GM23338 (cell line): Measurements from ENCODE around the gene PSMA5. TPM values are rescaled to one million over a fixed set of nuclear protein-coding genes. Genes with fewer than 3 reads are reported as not detected.

Experiments
- ATAC-seq: fragments of 200-7000 bp; cut with Tn5 transposase; 3 replicates; pipeline ENCODE4 v1.9.1; 2020
- DNase-seq: peaks from one replicate; pipeline ENCODE4 v3.0.0-alpha.2; 2015; ENCODE audit warnings: low spot score
- H2AFZ ChIP-seq: fragments of 200-600 bp; sonication (generic); 2 replicates; pipeline ENCODE4 v1.8.0; 2016; ENCODE audit warnings: antibody characterized with exemption, mild to moderate bottlenecking, moderate library complexity
- H3F3A ChIP-seq: fragments of 200-600 bp; sonication (generic); replicated peaks from 2 replicates; pipeline ENCODE4 v1.8.0; 2017; ENCODE audit warnings: antibody characterized with exemption, mixed run types, low read depth
- H3K27ac ChIP-seq: fragments of 200-600 bp; sonication (generic); 2 replicates; pipeline ENCODE4 v1.6.1; 2016; ENCODE audit warnings: low read depth
- H3K27me3 ChIP-seq: fragments of 200-600 bp; sonication (generic); 2 replicates; pipeline ENCODE4 v1.8.0; 2016; ENCODE audit warnings: mild to moderate bottlenecking, mixed run types, moderate library complexity; ENCODE audit not compliant: insufficient read depth
- H3K36me3 ChIP-seq: fragments of 200-600 bp; sonication (generic); 2 replicates; pipeline ENCODE4 v1.8.0; 2016; ENCODE audit warnings: mild to moderate bottlenecking; ENCODE audit not compliant: insufficient read depth
- H3K4me1 ChIP-seq: fragments of 200-600 bp; sonication (generic); 2 replicates; pipeline ENCODE4 v1.8.0; 2016; ENCODE audit warnings: mild to moderate bottlenecking, moderate library complexity; ENCODE audit not compliant: insufficient read depth
- H3K4me2 ChIP-seq: fragments of 200-600 bp; sonication (generic); 2 replicates; pipeline ENCODE4 v1.7.1; 2017; ENCODE audit warnings: mixed run types
- H3K4me3 ChIP-seq: fragments of 200-600 bp; sonication (generic); 2 replicates; pipeline ENCODE4 v1.6.1; 2016; ENCODE audit warnings: mixed run types
- H3K79me2 ChIP-seq: fragments of 200-600 bp; sonication (generic); replicated peaks from 2 replicates; pipeline ENCODE4 v1.8.0; 2017; ENCODE audit warnings: mild to moderate bottlenecking; ENCODE audit not compliant: insufficient read depth
- H3K9me2 ChIP-seq: fragments of 200-600 bp; sonication (generic); 2 replicates; pipeline ENCODE4 v1.8.0; 2017; ENCODE audit not compliant: insufficient read depth
- H4K20me1 ChIP-seq: fragments of 200-600 bp; sonication (generic); replicated peaks from 2 replicates; pipeline ENCODE4 v1.8.0; 2017; ENCODE audit warnings: mild to moderate bottlenecking; ENCODE audit not compliant: insufficient read depth
- H3K27ac Mint-ChIP-seq: 2 replicates; pipeline ENCODE4 v1.8.0; 2020; ENCODE audit warnings: inconsistent platforms, mild to moderate bottlenecking, moderate library complexity, mixed read lengths
- H3K27me3 Mint-ChIP-seq: 3 replicates; pipeline ENCODE4 v1.8.0; 2022; ENCODE audit warnings: low read depth, mild to moderate bottlenecking, moderate library complexity, mixed read lengths, inconsistent platforms; ENCODE audit not compliant: insufficient read depth, poor library complexity
- H3K36me3 Mint-ChIP-seq: 3 replicates; pipeline ENCODE4 v1.8.0; 2021; ENCODE audit warnings: low read depth, mild to moderate bottlenecking, inconsistent platforms, moderate library complexity, mixed read lengths
- H3K4me1 Mint-ChIP-seq: 3 replicates; pipeline ENCODE4 v1.8.0; 2020; ENCODE audit warnings: mild to moderate bottlenecking, inconsistent platforms, mixed read lengths
- H3K4me3 Mint-ChIP-seq: 3 replicates; pipeline ENCODE4 v1.8.0; 2021; ENCODE audit warnings: moderate library complexity, mild to moderate bottlenecking, inconsistent platforms, mixed read lengths
- H3K9me3 Mint-ChIP-seq: 3 replicates; pipeline ENCODE4 v1.8.0; 2020; ENCODE audit warnings: moderate library complexity, mild to moderate bottlenecking, inconsistent platforms, mixed read lengths
- CREB1 ChIP-seq: fragments of 250-450 bp; sonication (Bioruptor Pico); IDR thresholded peaks from 2 replicates; pipeline ENCODE4 v1.5.0; 2020; ENCODE audit warnings: low read depth, mild to moderate bottlenecking, moderate library complexity
- CTCF ChIP-seq, 2 experiments: fragments of 200-600 bp in 1 of 2; sonication (generic) in 1 of 2; conservative IDR thresholded peaks; 2 replicates each; pipeline versions ENCODE4 v1.5.1 to v1.6.1; 2016 to 2017; ENCODE audit warnings: antibody characterized with exemption in 2 of 2, low read depth in 2 of 2, mild to moderate bottlenecking in 2 of 2, moderate library complexity in 1 of 2
- EZH2 ChIP-seq: fragments of 200-600 bp; sonication (generic); IDR thresholded peaks from one replicate; pipeline ENCODE4 v1.8.0; 2017; ENCODE audit warnings: antibody characterized with exemption, mild to moderate bottlenecking, low read depth; ENCODE audit not compliant: unreplicated experiment
- EZH2phosphoT487 ChIP-seq: fragments of 200-600 bp; sonication (generic); IDR thresholded peaks from one replicate; pipeline ENCODE4 v1.8.1; 2018; ENCODE audit warnings: antibody characterized with exemption; ENCODE audit not compliant: unreplicated experiment
- JUNB ChIP-seq: IDR thresholded peaks from one replicate; pipeline ENCODE4 v1.6.1; 2016; ENCODE audit warnings: antibody characterized with exemption; ENCODE audit not compliant: unreplicated experiment
- NANOG ChIP-seq: IDR thresholded peaks from 2 replicates; pipeline ENCODE4 v1.6.1; 2016; ENCODE audit warnings: antibody characterized with exemption, borderline replicate concordance
- POLR2AphosphoS5 ChIP-seq: IDR thresholded peaks from 2 replicates; pipeline ENCODE4 v1.6.1; 2016; ENCODE audit warnings: antibody characterized with exemption, low read depth
- STAT1 ChIP-seq: IDR thresholded peaks from one replicate; pipeline ENCODE4 v1.6.1; 2016; ENCODE audit warnings: antibody characterized with exemption; ENCODE audit not compliant: unreplicated experiment
- ZNF114 ChIP-seq: fragments of 250-450 bp; sonication (Bioruptor Pico); IDR thresholded peaks from 2 replicates; pipeline ENCODE4 v1.5.0; 2020; ENCODE audit warnings: mild to moderate bottlenecking, moderate library complexity
- ZNF331 ChIP-seq: fragments of 250-450 bp; sonication (Bioruptor Pico); IDR thresholded peaks from 2 replicates; pipeline ENCODE4 v1.5.0; 2020; ENCODE audit warnings: low read depth, mild to moderate bottlenecking, moderate library complexity
- polyA plus RNA-seq: library from polyadenylated mRNA; unstranded; fragments of >200 nt; fragmentation: Nextera tagmentation; extraction: Ambion mirVana; gene quantifications from 2 replicates; pipeline ENCODE4 v1.2.1, GENCODE V29; 2016
- total RNA-seq: library from RNA; depleted of rRNA; stranded (reverse); fragments of >200 nt; shearing (Covaris generic); gene quantifications from 2 replicates; pipeline ENCODE4 v1.2.3, GENCODE V29; 2014
- TF ChIP-seq, protein P1 (sequence below): IDR thresholded peaks from 2 replicates; pipeline ENCODE4 v1.6.1; 2016; ENCODE audit warnings: antibody characterized with exemption
- TF ChIP-seq, protein P2 (sequence below): IDR thresholded peaks from one replicate; pipeline ENCODE4 v1.6.1; 2018; ENCODE audit warnings: antibody characterized with exemption; ENCODE audit not compliant: unreplicated experiment
- TF ChIP-seq, protein P3 (sequence below): fragments of 250-450 bp; sonication (Bioruptor Pico); IDR thresholded peaks from 2 replicates; pipeline ENCODE4 v1.5.0; 2020; ENCODE audit warnings: mild to moderate bottlenecking, moderate library complexity

Gene PSMA5
- total and polyA plus RNA-seq, 2 experiments from 2014 or later = 104 to 126 TPM

- ATAC-seq (no peak), DNase-seq (no peak)
- Histone ChIP-seq H3K4me2 (no peak overlapping the region), H3K4me1 (no peaks in the 10 kb centered on the region), H3K9me2 (peaks cover 7% of the 10 kb centered on the region; the same call in 1 of the 2 replicates), H3K27me3 (no peaks in the 10 kb centered on the region), H3K27ac (no peak overlapping the region), H3F3A (no peaks in the 10 kb centered on the region), H3K79me2 (no peaks in the 10 kb centered on the region), H3K4me3 (no peak overlapping the region), H4K20me1 (no peaks in the 10 kb centered on the region), H3K36me3 (no peaks in the 10 kb centered on the region), H2AFZ (no peak overlapping the region)
- Mint-ChIP-seq H3K27ac (no peak overlapping the region), H3K27me3 (peaks cover 2% of the 10 kb centered on the region), H3K36me3 (peaks cover 5% of the 10 kb centered on the region; the same call in 2 of the 3 replicates), H3K4me1 (no peaks in the 10 kb centered on the region), H3K9me3 (peaks cover 21% of the 10 kb centered on the region), H3K4me3 (no peak overlapping the region)
- TF ChIP-seq, protein P1, sequence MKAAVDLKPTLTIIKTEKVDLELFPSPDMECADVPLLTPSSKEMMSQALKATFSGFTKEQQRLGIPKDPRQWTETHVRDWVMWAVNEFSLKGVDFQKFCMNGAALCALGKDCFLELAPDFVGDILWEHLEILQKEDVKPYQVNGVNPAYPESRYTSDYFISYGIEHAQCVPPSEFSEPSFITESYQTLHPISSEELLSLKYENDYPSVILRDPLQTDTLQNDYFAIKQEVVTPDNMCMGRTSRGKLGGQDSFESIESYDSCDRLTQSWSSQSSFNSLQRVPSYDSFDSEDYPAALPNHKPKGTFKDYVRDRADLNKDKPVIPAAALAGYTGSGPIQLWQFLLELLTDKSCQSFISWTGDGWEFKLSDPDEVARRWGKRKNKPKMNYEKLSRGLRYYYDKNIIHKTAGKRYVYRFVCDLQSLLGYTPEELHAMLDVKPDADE = no peak
- TF ChIP-seq, protein P2, sequence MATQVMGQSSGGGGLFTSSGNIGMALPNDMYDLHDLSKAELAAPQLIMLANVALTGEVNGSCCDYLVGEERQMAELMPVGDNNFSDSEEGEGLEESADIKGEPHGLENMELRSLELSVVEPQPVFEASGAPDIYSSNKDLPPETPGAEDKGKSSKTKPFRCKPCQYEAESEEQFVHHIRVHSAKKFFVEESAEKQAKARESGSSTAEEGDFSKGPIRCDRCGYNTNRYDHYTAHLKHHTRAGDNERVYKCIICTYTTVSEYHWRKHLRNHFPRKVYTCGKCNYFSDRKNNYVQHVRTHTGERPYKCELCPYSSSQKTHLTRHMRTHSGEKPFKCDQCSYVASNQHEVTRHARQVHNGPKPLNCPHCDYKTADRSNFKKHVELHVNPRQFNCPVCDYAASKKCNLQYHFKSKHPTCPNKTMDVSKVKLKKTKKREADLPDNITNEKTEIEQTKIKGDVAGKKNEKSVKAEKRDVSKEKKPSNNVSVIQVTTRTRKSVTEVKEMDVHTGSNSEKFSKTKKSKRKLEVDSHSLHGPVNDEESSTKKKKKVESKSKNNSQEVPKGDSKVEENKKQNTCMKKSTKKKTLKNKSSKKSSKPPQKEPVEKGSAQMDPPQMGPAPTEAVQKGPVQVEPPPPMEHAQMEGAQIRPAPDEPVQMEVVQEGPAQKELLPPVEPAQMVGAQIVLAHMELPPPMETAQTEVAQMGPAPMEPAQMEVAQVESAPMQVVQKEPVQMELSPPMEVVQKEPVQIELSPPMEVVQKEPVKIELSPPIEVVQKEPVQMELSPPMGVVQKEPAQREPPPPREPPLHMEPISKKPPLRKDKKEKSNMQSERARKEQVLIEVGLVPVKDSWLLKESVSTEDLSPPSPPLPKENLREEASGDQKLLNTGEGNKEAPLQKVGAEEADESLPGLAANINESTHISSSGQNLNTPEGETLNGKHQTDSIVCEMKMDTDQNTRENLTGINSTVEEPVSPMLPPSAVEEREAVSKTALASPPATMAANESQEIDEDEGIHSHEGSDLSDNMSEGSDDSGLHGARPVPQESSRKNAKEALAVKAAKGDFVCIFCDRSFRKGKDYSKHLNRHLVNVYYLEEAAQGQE = no peak
- no peak for TF ChIP-seq CREB1 (CRISPR knock-in tag)
- no peak for TF ChIP-seq NANOG
- TF ChIP-seq, protein P3, sequence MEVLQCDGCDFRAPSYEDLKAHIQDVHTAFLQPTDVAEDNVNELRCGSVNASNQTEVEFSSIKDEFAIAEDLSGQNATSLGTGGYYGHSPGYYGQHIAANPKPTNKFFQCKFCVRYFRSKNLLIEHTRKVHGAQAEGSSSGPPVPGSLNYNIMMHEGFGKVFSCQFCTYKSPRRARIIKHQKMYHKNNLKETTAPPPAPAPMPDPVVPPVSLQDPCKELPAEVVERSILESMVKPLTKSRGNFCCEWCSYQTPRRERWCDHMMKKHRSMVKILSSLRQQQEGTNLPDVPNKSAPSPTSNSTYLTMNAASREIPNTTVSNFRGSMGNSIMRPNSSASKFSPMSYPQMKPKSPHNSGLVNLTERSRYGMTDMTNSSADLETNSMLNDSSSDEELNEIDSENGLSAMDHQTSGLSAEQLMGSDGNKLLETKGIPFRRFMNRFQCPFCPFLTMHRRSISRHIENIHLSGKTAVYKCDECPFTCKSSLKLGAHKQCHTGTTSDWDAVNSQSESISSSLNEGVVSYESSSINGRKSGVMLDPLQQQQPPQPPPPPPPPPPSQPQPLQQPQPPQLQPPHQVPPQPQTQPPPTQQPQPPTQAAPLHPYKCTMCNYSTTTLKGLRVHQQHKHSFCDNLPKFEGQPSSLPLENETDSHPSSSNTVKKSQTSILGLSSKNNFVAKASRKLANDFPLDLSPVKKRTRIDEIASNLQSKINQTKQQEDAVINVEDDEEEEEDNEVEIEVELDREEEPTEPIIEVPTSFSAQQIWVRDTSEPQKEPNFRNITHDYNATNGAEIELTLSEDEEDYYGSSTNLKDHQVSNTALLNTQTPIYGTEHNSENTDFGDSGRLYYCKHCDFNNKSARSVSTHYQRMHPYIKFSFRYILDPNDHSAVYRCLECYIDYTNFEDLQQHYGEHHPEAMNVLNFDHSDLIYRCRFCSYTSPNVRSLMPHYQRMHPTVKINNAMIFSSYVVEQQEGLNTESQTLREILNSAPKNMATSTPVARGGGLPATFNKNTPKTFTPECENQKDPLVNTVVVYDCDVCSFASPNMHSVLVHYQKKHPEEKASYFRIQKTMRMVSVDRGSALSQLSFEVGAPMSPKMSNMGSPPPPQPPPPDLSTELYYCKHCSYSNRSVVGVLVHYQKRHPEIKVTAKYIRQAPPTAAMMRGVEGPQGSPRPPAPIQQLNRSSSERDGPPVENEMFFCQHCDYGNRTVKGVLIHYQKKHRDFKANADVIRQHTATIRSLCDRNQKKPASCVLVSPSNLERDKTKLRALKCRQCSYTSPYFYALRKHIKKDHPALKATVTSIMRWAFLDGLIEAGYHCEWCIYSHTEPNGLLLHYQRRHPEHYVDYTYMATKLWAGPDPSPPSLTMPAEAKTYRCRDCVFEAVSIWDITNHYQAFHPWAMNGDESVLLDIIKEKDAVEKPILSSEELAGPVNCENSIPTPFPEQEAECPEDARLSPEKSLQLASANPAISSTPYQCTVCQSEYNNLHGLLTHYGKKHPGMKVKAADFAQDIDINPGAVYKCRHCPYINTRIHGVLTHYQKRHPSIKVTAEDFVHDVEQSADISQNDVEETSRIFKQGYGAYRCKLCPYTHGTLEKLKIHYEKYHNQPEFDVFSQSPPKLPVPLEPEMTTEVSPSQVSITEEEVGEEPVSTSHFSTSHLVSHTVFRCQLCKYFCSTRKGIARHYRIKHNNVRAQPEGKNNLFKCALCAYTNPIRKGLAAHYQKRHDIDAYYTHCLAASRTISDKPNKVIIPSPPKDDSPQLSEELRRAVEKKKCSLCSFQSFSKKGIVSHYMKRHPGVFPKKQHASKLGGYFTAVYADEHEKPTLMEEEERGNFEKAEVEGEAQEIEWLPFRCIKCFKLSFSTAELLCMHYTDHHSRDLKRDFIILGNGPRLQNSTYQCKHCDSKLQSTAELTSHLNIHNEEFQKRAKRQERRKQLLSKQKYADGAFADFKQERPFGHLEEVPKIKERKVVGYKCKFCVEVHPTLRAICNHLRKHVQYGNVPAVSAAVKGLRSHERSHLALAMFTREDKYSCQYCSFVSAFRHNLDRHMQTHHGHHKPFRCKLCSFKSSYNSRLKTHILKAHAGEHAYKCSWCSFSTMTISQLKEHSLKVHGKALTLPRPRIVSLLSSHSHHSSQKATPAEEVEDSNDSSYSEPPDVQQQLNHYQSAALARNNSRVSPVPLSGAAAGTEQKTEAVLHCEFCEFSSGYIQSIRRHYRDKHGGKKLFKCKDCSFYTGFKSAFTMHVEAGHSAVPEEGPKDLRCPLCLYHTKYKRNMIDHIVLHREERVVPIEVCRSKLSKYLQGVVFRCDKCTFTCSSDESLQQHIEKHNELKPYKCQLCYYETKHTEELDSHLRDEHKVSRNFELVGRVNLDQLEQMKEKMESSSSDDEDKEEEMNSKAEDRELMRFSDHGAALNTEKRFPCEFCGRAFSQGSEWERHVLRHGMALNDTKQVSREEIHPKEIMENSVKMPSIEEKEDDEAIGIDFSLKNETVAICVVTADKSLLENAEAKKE = no peak
- no peak for TF ChIP-seq JUNB
- TF ChIP-seq STAT1 = no peak
- no peak for TF ChIP-seq EZH2
- TF ChIP-seq CTCF (conservative IDR thresholded peaks at IDR 0.05; ENCODE audit: low read depth in 2 of 2) = no peak
- no peak for TF ChIP-seq POLR2AphosphoS5
- TF ChIP-seq ZNF331 (CRISPR knock-in tag) = no peak
- no peak for TF ChIP-seq EZH2phosphoT487
- TF ChIP-seq ZNF114 (CRISPR knock-in tag) = no peak
Observed at GRCh38 chr1:109433322-109433721, 7.1 kb upstream of the PSMA5 start.
